ENCODE data around the gene LCT. TPM values are rescaled to one million over a fixed set of nuclear protein-coding genes. Genes with fewer than 3 reads are reported as not detected.

Gene LCT
- total RNA-seq: not detected

GRCh38 chr2:135836596-135837270 is at the start of gene LCT:
LCT (minus strand) TSS chr2:135837184; CDS start chr2:135837169, 15 bp downstream.

GRCh38 chr2:135876066-135876711 is 39.2 kb upstream of the LCT start, which contains the start of gene MCM6:
MCM6 (minus strand) TSS chr2:135876443; CDS start chr2:135876365, 78 bp downstream.

GRCh38 chr2:135741395-135742324 is 95.3 kb downstream of the LCT start, which contains the start of gene UBXN4:
UBXN4 (plus strand) TSS chr2:135741855; CDS start chr2:135741930, 75 bp downstream.

Other genes with a start within 250 kb of the LCT start
- 192 TPM for gene UBXN4, start 95.3 kb downstream of the LCT start, total RNA-seq
- gene MCM6, start 39.3 kb upstream of the LCT start, total RNA-seq: 28.8 TPM
- gene DARS1, start 148.4 kb upstream of the LCT start, total RNA-seq: 119 TPM